Bone marrow (tissue), 2 donors: ENCODE data around the gene DCLRE1B.

Experiments
- DNase-seq, 2 donors: peaks; one replicate each; lab custom pipeline; 2025; lab: John Stamatoyannopoulos, UW

The DCLRE1B gene

DNA sequence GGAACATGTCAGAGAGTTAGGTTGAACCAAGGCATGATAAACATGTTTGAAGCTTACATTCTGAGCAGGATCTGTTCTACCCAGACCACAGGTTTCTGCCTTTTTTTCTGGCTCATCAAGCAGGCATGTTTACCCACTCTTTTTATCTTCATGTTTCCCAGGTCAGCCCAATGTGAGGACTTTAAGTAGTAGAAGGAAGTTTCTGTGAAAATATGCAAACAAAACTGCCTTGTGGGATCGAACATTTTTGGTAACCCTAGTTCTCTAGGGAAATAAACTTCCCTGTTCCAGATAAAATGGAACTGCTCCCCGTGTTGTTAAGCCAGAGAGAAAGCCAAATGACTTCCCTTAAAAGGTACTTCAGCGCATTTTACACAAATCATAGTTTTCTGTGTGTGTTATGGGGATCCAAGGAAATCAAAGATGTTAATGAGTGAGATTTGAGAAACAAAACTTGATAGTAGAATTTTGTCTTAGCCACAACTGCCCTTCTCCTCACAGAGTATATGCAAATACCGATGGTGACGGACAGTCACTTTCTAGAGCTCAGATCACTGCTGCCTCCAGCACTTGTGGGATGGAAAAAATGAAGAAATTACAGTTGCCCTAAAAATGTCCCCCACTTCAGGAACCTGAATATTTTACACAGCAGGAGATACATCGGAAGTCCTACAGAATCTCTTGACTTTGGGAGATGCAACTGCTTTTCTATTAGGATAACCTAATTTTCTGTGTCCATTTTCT lies 23.2 kb downstream of the DCLRE1B start:
- DNase-seq, result no peak

DNA sequence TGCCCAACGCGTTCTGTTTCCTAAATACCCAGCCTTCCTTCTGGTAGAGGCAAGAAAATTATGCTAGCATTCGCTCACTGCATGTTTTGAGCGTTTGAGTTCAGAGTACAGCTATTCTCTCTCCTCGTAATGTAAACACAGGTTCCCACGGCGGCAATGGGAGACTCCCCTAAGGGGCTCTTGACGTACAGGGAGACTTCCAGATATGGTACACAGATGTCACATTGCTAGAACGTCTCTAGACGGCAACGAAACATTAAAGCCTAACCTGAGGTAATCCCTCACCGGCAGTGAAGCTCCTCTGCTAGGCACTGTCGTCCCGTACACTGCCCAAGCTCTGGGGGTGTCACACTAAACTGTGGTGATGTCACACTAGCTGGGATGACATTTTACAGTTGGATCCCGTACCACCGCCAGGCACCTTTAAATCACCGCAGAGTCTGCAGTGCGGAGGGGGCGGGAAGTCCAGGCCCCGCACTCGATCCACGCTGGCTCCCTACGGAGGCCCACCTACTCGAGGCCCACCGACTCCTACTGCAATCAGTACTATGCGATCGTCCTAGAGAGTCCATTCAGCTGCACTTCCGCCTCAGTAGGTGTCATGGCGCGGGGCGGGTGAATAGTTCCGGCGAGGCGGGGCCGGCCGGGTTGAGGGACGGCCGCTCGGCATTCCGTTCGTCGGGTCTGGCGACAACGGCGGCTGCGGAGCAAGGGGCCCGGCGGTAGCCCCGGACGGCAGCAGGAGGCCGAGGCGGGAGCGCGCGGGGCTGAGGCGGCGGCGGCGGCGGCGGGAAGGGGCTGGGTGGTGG lies 24.0 kb downstream of the DCLRE1B start, which contains the start of gene HIPK1:
HIPK1 (plus strand) TSS at position 384 of the 809 bp plus-strand sequence.
- peak; percentile 86 to 92 for DNase-seq

DNA sequence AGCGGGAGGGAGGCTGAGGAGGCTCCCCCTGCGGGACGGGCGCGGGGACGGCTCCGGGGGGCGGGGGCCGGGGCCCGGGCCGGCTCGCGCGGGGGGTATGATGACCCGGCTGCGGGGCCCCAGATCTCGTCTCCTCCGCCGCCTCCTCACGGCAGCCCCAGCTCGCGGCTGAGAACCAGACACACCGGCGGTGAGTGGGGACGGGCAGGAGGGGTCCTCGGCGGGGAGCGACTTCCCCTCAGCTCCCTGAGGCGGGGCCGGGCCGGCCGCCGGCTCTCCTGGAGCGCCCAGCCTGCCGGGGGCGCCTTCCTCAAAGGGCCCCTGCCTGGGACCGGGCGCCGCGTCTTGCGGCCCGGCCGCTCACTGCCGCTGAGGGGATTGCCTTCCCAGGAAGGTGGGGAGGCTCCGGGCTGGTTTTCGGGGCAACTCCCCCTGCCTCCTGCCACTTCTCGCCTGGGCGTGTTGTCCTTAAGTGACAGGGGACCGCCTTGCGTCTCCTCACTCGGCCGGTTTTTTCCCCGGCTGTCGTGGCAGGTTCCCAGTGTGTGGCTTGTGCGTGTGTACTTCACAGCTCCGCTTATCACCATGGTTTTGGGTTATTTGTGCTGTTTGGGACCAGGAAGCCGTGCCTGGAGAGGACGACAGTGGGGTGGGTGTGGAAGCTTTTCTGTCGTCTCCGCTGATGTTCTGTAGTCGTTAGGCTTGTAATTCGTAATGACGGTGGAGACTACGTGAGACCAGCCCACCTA lies 24.8 kb downstream of the DCLRE1B start:
- peak in 1 of 2 donors; percentile 87 for DNase-seq

DNA sequence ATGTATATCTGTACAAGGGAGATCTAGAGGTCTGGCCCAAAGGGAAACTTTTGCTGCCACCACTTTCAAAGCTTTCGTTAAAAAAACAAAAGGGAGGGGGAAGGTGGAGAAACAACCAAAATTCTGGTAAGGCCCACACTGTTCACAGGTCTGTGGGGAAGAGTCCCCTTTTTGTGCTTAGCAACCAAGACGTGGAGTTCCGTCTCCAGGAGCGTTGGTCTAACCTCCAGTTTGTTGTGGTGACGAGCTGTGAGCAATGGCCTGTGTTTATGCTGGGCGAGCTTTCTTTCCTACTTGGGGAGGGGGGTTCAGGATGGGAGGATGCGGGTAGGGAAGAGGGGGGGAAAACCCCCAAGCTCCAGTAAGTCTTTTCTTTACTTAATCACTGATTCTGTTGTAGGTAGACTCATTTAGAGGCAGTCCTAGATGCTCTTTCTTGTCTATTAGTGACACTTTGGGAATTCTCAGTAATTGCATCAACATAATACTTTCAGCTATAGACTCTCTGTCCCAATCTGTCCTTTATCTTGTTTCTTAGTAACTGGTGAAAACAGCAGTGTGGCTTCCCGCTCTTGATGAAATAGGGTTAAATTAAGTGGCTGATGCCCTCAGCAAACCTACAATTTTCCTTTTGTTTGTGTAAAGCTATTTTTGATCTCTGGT lies 25.5 kb downstream of the DCLRE1B start:
- peak; percentile 51 to 63 for DNase-seq

DNA sequence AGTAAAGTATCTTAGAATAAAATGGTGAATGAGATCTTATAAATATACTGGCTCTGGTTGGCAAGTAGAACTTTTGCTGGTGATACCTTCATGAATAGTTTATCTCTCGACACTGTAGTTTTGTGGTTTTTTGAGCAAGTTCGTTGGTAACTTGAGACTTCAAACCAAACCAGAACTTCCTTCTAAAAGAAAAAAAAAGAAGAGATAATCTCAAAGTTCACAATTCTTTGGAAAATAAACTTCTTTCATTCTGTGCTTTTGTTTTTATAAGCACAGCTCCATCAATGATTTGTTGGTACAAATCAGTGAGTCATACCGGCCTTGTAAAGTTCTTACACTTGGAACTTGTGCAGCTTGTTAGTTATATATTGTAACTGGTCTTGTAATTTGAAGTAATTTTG lies 26.3 kb downstream of the DCLRE1B start:
- no peak for DNase-seq

DNA sequence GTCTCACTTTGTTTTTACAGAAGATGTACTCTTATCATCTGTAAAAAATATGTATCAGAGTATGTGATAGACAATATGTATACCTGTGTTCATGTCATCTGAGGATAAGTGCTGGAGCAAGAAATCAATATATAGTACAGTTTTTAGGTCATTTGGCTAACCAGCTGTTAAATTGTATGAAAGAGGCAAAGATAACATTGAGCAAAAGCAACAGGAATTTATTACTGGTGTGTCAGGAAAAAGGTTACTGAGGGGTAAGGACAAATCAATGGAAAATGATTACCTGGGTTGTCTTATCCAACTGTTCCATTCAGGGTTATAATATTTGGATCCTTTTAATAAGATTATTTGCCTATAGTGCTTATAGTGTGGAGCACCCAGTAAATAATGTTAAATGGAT lies 28.9 kb downstream of the DCLRE1B start:
- DNase-seq, result no peak

DNA sequence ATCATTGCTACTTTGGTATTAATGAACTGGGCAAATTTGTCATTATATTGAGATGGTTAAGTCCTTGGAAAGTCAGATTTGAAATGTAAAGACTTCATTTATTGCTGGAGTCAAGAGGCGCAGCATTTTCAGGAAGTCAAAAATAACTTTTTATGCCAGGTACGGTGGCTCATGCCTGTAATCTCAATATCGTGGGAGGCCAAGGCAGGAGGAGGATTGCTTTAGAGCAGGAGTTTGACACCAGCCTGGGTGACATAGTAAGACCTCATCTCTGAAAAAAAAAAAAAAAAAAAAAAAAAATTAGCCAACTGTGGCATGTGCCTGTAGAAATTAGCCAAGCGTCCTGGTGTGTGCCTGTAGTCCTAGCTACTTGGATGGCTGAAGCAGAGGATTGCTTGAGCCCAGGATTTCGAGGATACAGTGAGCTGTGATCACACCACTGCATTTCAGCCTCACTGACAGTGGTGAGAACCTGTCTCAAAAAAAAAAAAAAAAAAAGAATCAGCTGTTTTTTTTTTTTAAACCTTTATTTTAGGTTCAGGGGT lies 29.5 kb downstream of the DCLRE1B start:
- no peak for DNase-seq

DNA sequence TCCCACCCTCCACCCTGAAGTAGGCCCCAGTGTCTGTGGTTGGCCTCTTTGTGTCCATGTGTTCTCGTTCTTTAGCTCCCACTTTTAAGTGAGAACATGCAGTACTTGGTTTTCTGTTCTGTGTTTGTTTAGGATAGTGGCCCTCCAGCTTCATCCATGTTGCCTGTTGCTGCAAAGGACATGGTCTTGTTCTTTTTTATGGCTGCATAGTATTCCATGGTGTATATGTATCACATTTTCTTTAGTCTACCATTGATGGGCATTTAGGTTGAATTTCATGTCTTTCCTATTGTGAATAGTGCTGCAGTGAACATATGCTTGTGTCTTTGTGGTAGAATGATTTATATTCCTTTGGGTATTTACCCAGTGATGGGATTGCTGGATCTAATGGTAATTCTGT lies 30.1 kb downstream of the DCLRE1B start:
- no peak for DNase-seq

DNA sequence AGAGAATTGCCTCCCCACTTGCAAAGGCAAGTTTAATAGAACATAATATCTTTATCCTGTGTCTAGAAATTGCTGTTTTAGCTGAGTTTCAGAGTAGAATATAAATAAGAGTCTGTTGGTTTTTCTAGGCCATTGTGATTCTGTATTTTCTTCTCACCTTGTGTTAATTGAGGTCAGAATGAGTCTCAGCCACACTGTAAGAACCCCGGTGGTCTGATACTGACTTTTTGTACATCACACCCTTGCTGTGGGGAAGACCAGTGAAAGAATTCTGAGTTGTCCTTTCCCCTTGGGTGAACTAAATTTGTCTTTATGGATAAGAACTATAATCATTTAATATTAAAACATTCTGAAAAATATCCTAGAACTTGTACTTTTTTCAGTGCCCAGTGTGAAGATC lies 30.8 kb downstream of the DCLRE1B start:
- DNase-seq, result no peak

DNA sequence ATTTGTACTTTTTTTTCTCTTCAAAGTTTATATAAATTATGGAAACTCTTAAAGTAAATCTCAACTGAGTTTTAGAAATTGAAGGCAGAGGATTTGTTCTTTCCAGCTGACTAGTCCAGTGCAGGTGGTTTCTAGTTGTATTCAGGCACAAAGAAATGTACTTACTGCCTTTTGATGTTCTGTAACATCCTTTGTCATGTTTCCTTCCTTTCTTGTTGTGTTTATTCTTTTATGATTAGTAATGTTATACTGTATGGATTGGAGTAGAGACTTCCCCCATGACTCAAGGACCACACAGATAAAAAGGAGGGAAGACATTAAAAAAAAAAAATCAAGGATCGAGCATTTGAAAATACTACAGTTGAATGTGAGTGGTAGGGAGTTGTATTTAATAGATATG lies 32.0 kb downstream of the DCLRE1B start:
- peak in 1 of 2 donors; percentile 8 for DNase-seq

DNA sequence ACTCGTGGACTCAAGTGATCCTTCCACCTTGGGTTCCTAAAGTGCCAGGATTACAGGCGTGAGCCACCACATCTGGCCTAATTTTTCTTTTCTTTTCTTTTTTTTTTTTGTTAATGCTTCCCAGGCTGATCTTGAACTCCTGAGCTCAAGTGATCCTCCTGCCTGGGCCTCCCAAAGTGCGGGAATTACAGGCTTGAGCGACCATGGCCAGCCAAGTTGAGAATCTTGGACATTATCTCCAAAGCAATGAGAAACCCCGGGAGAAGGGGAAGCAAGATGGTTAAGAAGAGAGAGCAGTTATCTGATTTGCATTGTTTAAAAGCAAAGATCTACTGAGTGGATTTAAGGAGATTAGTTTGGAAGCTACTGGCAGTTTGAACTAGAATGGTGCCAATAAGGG lies 33.1 kb downstream of the DCLRE1B start:
- no peak for DNase-seq

DNA sequence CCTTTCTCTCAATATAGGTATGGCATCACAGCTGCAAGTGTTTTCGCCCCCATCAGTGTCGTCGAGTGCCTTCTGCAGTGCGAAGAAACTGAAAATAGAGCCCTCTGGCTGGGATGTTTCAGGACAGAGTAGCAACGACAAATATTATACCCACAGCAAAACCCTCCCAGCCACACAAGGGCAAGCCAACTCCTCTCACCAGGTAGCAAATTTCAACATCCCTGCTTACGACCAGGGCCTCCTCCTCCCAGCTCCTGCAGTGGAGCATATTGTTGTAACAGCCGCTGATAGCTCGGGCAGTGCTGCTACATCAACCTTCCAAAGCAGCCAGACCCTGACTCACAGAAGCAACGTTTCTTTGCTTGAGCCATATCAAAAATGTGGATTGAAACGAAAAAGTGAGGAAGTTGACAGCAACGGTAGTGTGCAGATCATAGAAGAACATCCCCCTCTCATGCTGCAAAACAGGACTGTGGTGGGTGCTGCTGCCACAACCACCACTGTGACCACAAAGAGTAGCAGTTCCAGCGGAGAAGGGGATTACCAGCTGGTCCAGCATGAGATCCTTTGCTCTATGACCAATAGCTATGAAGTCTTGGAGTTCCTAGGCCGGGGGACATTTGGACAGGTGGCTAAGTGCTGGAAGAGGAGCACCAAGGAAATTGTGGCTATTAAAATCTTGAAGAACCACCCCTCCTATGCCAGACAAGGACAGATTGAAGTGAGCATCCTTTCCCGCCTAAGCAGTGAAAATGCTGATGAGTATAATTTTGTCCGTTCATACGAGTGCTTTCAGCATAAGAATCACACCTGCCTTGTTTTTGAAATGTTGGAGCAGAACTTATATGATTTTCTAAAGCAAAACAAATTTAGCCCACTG lies 35.5 kb downstream of the DCLRE1B start:
- no peak for DNase-seq

DNA sequence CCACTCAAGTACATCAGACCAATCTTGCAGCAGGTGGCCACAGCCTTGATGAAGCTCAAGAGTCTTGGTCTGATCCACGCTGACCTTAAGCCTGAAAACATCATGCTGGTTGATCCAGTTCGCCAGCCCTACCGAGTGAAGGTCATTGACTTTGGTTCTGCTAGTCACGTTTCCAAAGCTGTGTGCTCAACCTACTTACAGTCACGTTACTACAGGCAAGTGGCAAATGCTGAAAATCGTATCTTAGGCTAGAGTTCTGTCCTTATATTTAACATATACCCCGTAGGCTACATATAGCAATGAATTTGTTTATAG lies 36.1 kb downstream of the DCLRE1B start:
- DNase-seq, result no peak

DNA sequence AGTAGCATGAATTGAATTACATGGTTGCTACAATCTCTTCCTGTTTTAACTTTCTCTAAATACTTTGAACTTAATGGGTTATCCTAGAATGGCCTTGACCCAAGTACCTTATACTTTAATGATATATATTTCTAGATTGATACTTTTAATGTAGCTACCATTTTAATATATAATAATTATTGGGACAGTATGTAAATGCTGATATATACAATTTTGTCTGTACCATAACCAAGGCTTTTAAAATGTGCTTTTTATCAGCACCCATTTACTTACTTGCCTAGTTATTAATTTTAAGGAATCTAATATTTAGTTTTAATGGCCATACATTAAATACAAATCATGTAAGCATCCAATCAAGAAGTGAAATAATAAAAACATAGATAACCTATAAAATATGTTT lies 37.4 kb downstream of the DCLRE1B start:
- no peak for DNase-seq

DNA sequence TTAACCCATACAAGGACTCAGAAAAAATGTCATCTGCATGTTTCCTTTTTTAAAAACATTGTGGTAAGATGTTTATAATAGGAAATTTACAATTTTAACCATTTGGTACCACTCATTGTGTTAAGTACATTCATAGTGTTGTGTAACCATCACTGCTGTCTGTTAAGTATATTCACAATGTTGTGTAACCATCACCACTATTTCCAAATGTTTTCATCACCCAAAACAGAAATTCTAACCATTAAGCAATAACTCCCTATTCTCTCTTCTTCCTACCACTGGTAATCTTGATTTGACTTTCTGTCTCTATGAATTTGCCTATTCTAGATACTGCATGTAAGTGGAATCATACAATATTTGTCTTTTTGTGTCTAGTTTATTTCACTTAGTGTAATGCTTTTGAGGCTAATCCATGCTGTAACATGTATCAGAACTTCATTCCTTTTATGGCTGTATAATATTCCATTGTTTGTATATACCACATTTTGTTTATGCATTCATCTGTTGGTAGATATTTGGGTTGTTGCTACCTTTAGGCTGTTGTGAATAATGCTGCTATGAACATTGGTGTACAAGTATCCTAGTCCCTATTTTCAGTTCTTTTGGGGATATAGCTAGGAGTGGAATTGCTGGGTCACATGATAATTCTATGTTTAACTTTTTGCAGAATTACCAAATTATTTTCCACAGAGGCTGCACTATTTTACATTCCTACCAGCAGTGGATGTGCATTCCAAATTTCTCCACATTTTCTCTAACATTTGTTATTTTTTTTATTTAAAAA lies 38.1 kb downstream of the DCLRE1B start:
- DNase-seq, result no peak

DNA sequence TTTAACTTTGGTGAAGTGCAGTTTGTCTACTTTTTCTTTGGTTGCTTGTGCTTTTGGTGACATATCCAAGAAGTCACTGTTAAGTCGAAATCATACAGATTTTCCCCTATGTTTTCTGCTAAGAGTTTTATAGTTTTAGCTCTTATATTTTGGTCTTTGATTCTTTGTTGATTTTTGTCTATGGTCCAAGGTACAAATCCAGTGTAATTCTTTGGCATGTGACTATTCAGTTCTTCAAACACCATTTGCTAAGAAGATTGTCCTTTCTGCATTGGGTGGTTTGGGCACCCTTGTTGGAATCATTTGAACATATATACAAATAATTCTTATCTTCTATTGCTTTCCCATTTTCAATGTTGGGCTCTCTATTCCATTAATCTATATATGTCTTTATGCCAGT lies 40.2 kb downstream of the DCLRE1B start:
- DNase-seq, result no peak

DNA sequence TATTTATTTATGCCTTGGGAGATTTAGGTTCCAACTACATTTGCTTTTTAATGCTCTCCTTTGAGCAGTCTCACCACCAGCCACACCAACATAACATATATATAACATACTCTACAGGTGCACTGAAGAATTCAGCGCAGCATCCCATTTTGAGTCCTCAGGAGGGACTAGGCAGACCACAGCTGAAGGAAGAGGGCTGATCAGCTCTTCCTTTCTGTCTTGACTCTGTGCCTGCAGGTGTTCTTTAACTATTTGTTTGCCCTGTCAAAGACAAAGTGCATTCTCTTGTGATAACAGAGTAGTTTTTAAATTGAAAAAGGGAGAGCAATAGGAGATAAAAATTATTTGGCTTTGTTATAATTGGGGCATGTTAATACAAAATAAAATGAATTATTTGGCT lies 41.0 kb downstream of the DCLRE1B start:
- no peak for DNase-seq

DNA sequence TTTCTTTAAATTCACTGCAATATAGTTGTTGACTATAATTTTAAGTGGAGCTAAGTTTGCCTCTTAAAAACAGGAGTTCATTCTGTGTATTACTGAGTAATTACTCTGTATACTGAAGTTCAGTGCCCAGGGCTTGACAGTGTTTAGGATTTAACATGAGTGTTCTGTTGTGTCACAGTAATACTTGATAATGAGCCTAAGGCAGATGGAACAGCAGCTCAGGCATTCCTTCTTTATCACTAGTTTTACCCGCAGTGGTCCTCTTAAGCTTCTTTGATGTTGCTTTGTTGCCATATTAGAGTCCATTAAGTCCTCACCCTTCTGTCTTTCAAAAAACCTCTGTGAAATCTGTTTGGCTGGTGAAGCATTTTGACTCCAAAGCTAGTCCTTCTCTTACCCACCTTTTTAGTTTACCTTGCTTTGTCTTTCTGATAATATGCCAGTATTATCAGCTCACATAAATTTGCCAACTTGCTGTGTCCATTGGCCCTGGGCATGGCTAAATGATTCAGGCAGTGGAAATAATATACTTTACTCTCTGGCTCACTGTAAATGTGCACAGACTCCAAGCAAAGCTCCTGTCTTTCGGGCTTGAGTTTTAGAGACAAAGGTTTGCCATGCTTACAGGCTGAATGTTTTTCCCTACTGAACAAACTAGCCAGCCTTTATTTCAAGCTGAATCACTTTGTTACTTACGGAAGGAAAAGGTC lies 41.7 kb downstream of the DCLRE1B start:
- DNase-seq, result no peak

DNA sequence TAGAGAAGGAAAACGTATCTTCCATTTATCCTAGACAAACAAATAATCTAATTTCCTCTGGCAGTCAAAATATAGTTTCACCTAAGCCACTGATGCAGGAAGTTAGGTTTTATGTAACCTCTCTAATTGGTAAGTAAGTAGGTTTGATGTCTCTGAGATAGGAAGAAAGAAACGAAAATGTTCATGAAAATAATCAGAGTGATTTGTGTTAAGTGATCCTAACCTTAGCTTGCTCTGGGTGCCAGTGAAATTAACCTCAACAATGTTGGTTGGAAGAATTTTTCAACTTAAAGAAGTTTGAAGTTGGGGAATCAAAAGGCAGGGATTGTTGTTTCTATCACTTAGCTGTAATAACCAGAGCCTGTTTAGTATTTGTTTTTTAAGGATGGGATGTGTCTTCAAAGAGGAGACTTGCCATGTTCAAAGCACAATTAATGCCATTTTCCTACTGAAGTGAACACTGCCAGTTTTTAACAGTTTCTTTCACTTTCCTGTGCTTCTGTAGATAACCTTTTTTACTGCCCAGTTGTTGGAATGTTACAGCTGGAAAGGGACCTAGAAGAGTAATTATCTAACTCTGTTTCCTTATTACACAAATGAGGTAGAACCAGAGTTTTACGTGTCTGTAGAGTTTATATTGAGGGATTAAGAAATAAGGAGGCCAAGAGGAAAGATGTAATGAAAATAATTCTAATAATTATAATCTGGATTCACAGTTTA lies 42.4 kb downstream of the DCLRE1B start:
- no peak for DNase-seq
